Measurements from ENCODE around the gene PNMT. TPM values are rescaled to one million over a fixed set of nuclear protein-coding genes. Genes with fewer than 3 reads are reported as not detected.

PNMT gene
- total RNA-seq, 4 donors from 2014 or later = 0.80 to 48.3 (median 1.3) TPM

- intact Hi-C loops (cut with DNase I; ENCODE audit: low total_unique reads) = no loop called here
- H3K36me3 ChIP-seq = peaks cover 0 to 17% (median 4%) of the 10 kb centered on the region in 4 donors
- no peak for TF ChIP-seq POLR2AphosphoS5 (IDR thresholded peaks at IDR 0.05)
- TF ChIP-seq EP300 (IDR thresholded peaks at IDR 0.05; ENCODE audit: low read depth) = no peak
- no peak for TF ChIP-seq CTCF (IDR thresholded peaks at IDR 0.05)
- TF ChIP-seq POLR2A (IDR thresholded peaks at IDR 0.05) = no peak
- 77 to 90% methylated on average over 2 to 8 of the region's 8 CpGs for WGBS, 2 donors (ENCODE audit: low coverage in 1 of 2)
- H3K27me3 ChIP-seq = peaks cover 14% of the 10 kb centered on the region
- peak overlapping the region in 3 of 4 donors; percentile 60 to 82 (median 67) for H3K27ac ChIP-seq
- in situ Hi-C loops (cut with MboI; ENCODE audit: low pct_ligation_motif_present in 1 of 4, low pct_unique_long_range_greater_than_20kb in 1 of 4, low sequenced_read_pairs in 3 of 4) = no loop called here
- no peaks in the 10 kb centered on the region for H3K9me3 ChIP-seq
- peaks cover 22 to 41% (median 29%) of the 10 kb centered on the region in 4 donors for H3K4me1 ChIP-seq
- DNase-seq = no peak
- no peak overlapping the region for H3K4me3 ChIP-seq
Observed at GRCh38 chr17:39661744-39662541, 6.3 kb upstream of the PNMT start.

- Histone ChIP-seq H3K27ac (peak overlapping the region; percentile 58 to 82 (median 64)), H3K27me3 (peaks cover 22% of the 10 kb centered on the region), H3K4me3 (no peak overlapping the region), H3K9me3 (no peaks in the 10 kb centered on the region), H3K4me1 (peaks cover 29 to 49% (median 36%) of the 10 kb centered on the region in 4 donors), H3K36me3 (peaks cover 0 to 9% (median 4%) of the 10 kb centered on the region in 4 donors)
- in situ Hi-C loops (cut with MboI; ENCODE audit: low pct_ligation_motif_present in 1 of 4, low pct_unique_long_range_greater_than_20kb in 1 of 4, low sequenced_read_pairs in 3 of 4) = no loop called here
- 56% methylated on average over 17 of the region's 22 CpGs; no CpG with 5 or more reads in 1 of the 2 donors for WGBS, 2 donors (ENCODE audit: low coverage in 1 of 2)
- DNase-seq = peak; percentile 75
- intact Hi-C loops (cut with DNase I; ENCODE audit: low total_unique reads) = no loop called here
- TF ChIP-seq POLR2A (IDR thresholded peaks at IDR 0.05) (peak; percentile 43), POLR2AphosphoS5 (IDR thresholded peaks at IDR 0.05) (peak in 2 of 3 donors; percentile 10 to 15), EP300 (IDR thresholded peaks at IDR 0.05; ENCODE audit: low read depth) (no peak), CTCF (IDR thresholded peaks at IDR 0.05) (no peak)
Observed at GRCh38 chr17:39662551-39663339, 5.5 kb upstream of the PNMT start.

GRCh38 chr17:39663340-39663687 is 4.9 kb upstream of the PNMT start:
- Histone ChIP-seq H3K36me3 (peaks cover 0 to 9% (median 4%) of the 10 kb centered on the region in 4 donors), H3K4me1 (peaks cover 35 to 55% (median 42%) of the 10 kb centered on the region in 4 donors), H3K9me3 (no peaks in the 10 kb centered on the region), H3K27ac (peak overlapping the region; percentile 58 to 82 (median 64)), H3K27me3 (peaks cover 28% of the 10 kb centered on the region), H3K4me3 (no peak overlapping the region)
- intact Hi-C loops (cut with DNase I; ENCODE audit: low total_unique reads) (no loop called here), in situ Hi-C loops (cut with MboI; ENCODE audit: low pct_ligation_motif_present in 1 of 4, low pct_unique_long_range_greater_than_20kb in 1 of 4, low sequenced_read_pairs in 3 of 4) (no loop called here)
- 70% methylated on average over 4 of the region's 4 CpGs; no CpG with 5 or more reads in 1 of the 2 donors for WGBS, 2 donors (ENCODE audit: low coverage in 1 of 2)
- no peak for DNase-seq
- no peak for TF ChIP-seq EP300 (IDR thresholded peaks at IDR 0.05; ENCODE audit: low read depth)
- TF ChIP-seq POLR2A (IDR thresholded peaks at IDR 0.05) = no peak
- no peak for TF ChIP-seq CTCF (IDR thresholded peaks at IDR 0.05)
- no peak for TF ChIP-seq POLR2AphosphoS5 (IDR thresholded peaks at IDR 0.05)

Measured in transverse colon (tissue), 4 donors.